HCT116 (cell line): ENCODE results near the gene CDH16. TPM values are rescaled to one million over a fixed set of nuclear protein-coding genes. Genes with fewer than 3 reads are reported as not detected.

Experiments
- ATAC-seq: fragments of 200-7000 bp; cut with Tn5 transposase; 2 replicates; pipeline ENCODE4 v1.9.1; 2020; ENCODE audit warnings: mild to moderate bottlenecking, moderate library complexity
- BruUV-seq: library from RNA; stranded (reverse); fragments of 400-500 nt; replicated peaks from 2 replicates; lab custom pipeline; 2021; lab: Mats Ljungman, UMichigan
- CTCF ChIA-PET: fragments of 300-600 bp; sonication (Branson Sonifier 250); formaldehyde crosslinking; loops from one replicate; lab custom pipeline; 2021; ENCODE audit warnings: antibody characterized with exemption; lab: Charles Lee
- POLR2A ChIA-PET: fragments of 300-600, 350-600 bp; sonication (Branson Sonifier 250); formaldehyde crosslinking; loops from one replicate; lab custom pipeline; 2021; ENCODE audit warnings: antibody characterized with exemption; lab: Charles Lee
- RAD21 ChIA-PET, 2 experiments: fragments of 300-600 bp; sonication (Branson Sonifier 250); formaldehyde crosslinking; loops; one replicate each; lab custom pipeline; 2023; ENCODE audit warnings: low total read pairs in 2 of 2; ENCODE audit not compliant: uncharacterized antibody in 2 of 2, unreplicated experiment in 2 of 2, low non-redundant PET in 1 of 2; lab: Charles Lee
- DNase-seq: peaks from one replicate; pipeline ENCODE4 v3.0.0-alpha.2; 2010; ENCODE audit warnings: low read depth, low spot score
- H2AFZ ChIP-seq: fragments of 200-600 bp; shearing (Covaris generic), sonication (generic); 2 replicates; pipeline ENCODE4 v1.6.1; 2017; ENCODE audit warnings: low read depth, mixed run types, mixed read lengths, antibody characterized with exemption, low read length; ENCODE audit not compliant: poor library complexity, severe bottlenecking
- H3K27ac ChIP-seq: 2 replicates; pipeline ENCODE4 v1.5.1; 2012; ENCODE audit warnings: low read depth, low read length
- H3K27me3 ChIP-seq: fragments of 200-600 bp; sonication (generic); 2 replicates; pipeline ENCODE4 v1.6.1; 2016; ENCODE audit warnings: mixed run types, low read length, mixed read lengths; ENCODE audit not compliant: insufficient read depth
- H3K36me3 ChIP-seq, 2 experiments: fragments of 200-500 bp in 1 of 2; fragments of 200-600 bp in 1 of 2; sonication (Bioruptor generic) in 1 of 2; sonication (generic) in 1 of 2; 2 replicates each; pipeline versions ENCODE4 v1.5.1 to v1.6.1; 2014 to 2016; ENCODE audit warnings: low read length in 2 of 2, inconsistent platforms in 1 of 2, mixed read lengths in 1 of 2, mixed run types in 1 of 2; ENCODE audit not compliant: insufficient read depth in 2 of 2, control insufficient read depth in 1 of 2
- H3K4me1 ChIP-seq, 2 experiments: fragments of 200-600 bp in 1 of 2; sonication (generic) in 1 of 2; 2 replicates each; pipeline versions ENCODE4 v1.5.1 to v1.6.1; 2012 to 2017; ENCODE audit warnings: low read length in 2 of 2, inconsistent platforms in 1 of 2, mild to moderate bottlenecking in 1 of 2, mixed read lengths in 1 of 2, mixed run types in 1 of 2, moderate library complexity in 1 of 2; ENCODE audit not compliant: insufficient read depth in 2 of 2, control insufficient read depth in 1 of 2
- H3K4me2 ChIP-seq: fragments of 200-600 bp; sonication (generic); 2 replicates; pipeline ENCODE4 v1.6.1; 2017; ENCODE audit warnings: mixed run types, low read length, mixed read lengths
- H3K4me3 ChIP-seq, 2 experiments: fragments of 200-600 bp in 1 of 2; sonication (generic) in 1 of 2; replicated peaks in 1 of 2; 2 replicates each; pipeline ENCODE4 v1.5.1; 2011 to 2016; ENCODE audit warnings: low read length in 2 of 2, control low read depth in 1 of 2, low read depth in 1 of 2, mild to moderate bottlenecking in 1 of 2, mixed read lengths in 1 of 2, mixed run types in 1 of 2
- H3K79me2 ChIP-seq: fragments of 200-600 bp; sonication (generic); 2 replicates; pipeline ENCODE4 v1.6.1; 2017; ENCODE audit warnings: mild to moderate bottlenecking, mixed run types, low read length, moderate library complexity, mixed read lengths; ENCODE audit not compliant: insufficient read depth
- H3K9ac ChIP-seq: fragments of 200-600 bp; sonication (generic); 2 replicates; pipeline ENCODE4 v1.6.1; 2016; ENCODE audit warnings: low read length, mixed read lengths
- H3K9me2 ChIP-seq: fragments of 200-600 bp; sonication (generic), shearing (Covaris generic); 2 replicates; pipeline ENCODE4 v1.6.1; 2017; ENCODE audit warnings: mixed run types, mild to moderate bottlenecking, moderate library complexity; ENCODE audit not compliant: insufficient read depth
- H3K9me3 ChIP-seq, 2 experiments: fragments of 200-500 bp in 1 of 2; fragments of 200-600 bp in 1 of 2; sonication (Bioruptor generic) in 1 of 2; sonication (generic) in 1 of 2; 2 replicates each; pipeline ENCODE4 v1.6.1; 2014 to 2017; ENCODE audit warnings: low read length in 2 of 2, mixed read lengths in 2 of 2, inconsistent platforms in 1 of 2, low read depth in 1 of 2, mild to moderate bottlenecking in 1 of 2, mixed run types in 1 of 2, moderate library complexity in 1 of 2; ENCODE audit not compliant: control insufficient read depth in 1 of 2, insufficient read depth in 1 of 2
- H4K20me1 ChIP-seq: fragments of 200-600 bp; sonication (generic), shearing (Covaris generic); 2 replicates; pipeline ENCODE4 v1.6.1; 2017; ENCODE audit warnings: mixed run types, mild to moderate bottlenecking, moderate library complexity; ENCODE audit not compliant: insufficient read depth
- CBX3 ChIP-seq: IDR thresholded peaks from 2 replicates; pipeline ENCODE4 v1.6.1; 2012; ENCODE audit warnings: low read depth
- CEBPB ChIP-seq: IDR thresholded peaks from 2 replicates; pipeline ENCODE4 v1.6.1; 2012; ENCODE audit warnings: low read depth
- CTCF ChIP-seq, 3 experiments: fragments of 200-600 bp in 1 of 3; sonication (generic) in 1 of 3; IDR thresholded peaks in 2 of 3; conservative IDR thresholded peaks in 1 of 3; 2 replicates each; pipeline ENCODE4 v1.5.1; 2012 to 2017; ENCODE audit warnings: low read depth in 2 of 3, low read length in 2 of 3, antibody characterized with exemption in 1 of 3, borderline replicate concordance in 1 of 3, control low read depth in 1 of 3, mild to moderate bottlenecking in 1 of 3, mixed read lengths in 1 of 3, mixed run types in 1 of 3, moderate library complexity in 1 of 3; ENCODE audit not compliant: insufficient read depth in 1 of 3
- EGR1 ChIP-seq: IDR thresholded peaks from 2 replicates; pipeline ENCODE4 v1.6.1; 2012; ENCODE audit warnings: low read depth
- EZH2phosphoT487 ChIP-seq: fragments of 200-600 bp; IDR thresholded peaks from 2 replicates; pipeline ENCODE4 v1.6.1; 2018; ENCODE audit warnings: antibody characterized with exemption, borderline replicate concordance
- MAX ChIP-seq: IDR thresholded peaks from 2 replicates; pipeline ENCODE4 v1.6.1; 2012
- REST ChIP-seq: IDR thresholded peaks from 2 replicates; pipeline ENCODE4 v1.6.1; 2012; ENCODE audit warnings: low read depth
- SRF ChIP-seq: IDR thresholded peaks from 2 replicates; pipeline ENCODE4 v1.6.1; 2012; ENCODE audit warnings: low read depth
- ZBTB33 ChIP-seq: IDR thresholded peaks from 2 replicates; pipeline ENCODE4 v1.6.1; 2011; ENCODE audit warnings: mild to moderate bottlenecking, low read length, moderate library complexity; ENCODE audit not compliant: insufficient replicate concordance; ENCODE audit errors: extremely low read depth
- ZNF274 ChIP-seq: fragments of 200-500 bp; sonication (Bioruptor generic); IDR thresholded peaks from 2 replicates; pipeline ENCODE4 v1.6.1; 2014; ENCODE audit warnings: mild to moderate bottlenecking, low read depth, low read length, inconsistent platforms
- intact Hi-C: fragments of 100-400 bp; cut with micrococcal nuclease; formaldehyde crosslinking; loops from 2 replicates; pipeline ENCODE4 v1.10.0; 2022
- total RNA-seq: library from RNA; stranded (reverse); gene quantifications from one replicate; pipeline ENCODE4 v1.2.1, GENCODE V29; 2021; ENCODE audit not compliant: unreplicated experiment

The CDH16 gene
- total RNA-seq, 1 experiment from 2014 or later = not detected

- H3K36me3 ChIP-seq = no peaks in the 10 kb centered on the region
- H3K27me3 ChIP-seq = no peaks in the 10 kb centered on the region
- H3K4me1 ChIP-seq = peaks cover 14 to 26% of the 10 kb centered on the region in 2 experiments
- no peaks in the 10 kb centered on the region for H4K20me1 ChIP-seq
- H3K79me2 ChIP-seq = no peaks in the 10 kb centered on the region
- H3K9me3 ChIP-seq = no peaks in the 10 kb centered on the region
- ChIA-PET RAD21 (no interaction called here), POLR2A (no interaction called here), CTCF (no interaction called here)
- no peak overlapping the region for H3K4me2 ChIP-seq
- no peak overlapping the region for H3K4me3 ChIP-seq
- no peaks in the 10 kb centered on the region for H3K9me2 ChIP-seq
- H3K27ac ChIP-seq = no peak overlapping the region
- ATAC-seq (no peak), DNase-seq (no peak)
- intact Hi-C loops = no loop called here
- TF ChIP-seq MAX (no peak), SRF (no peak), CEBPB (no peak), REST (no peak), EZH2phosphoT487 (no peak)
- no TSS peak for BruUV-seq
- no peak overlapping the region for H3K9ac ChIP-seq
- H2AFZ ChIP-seq = no peak overlapping the region
Measured at GRCh38 chr16:66964049-66964448, 45.4 kb upstream of the CDH16 start.

- Histone ChIP-seq H3K9ac (no peak overlapping the region), H3K4me1 (peaks cover 6 to 17% of the 10 kb centered on the region in 2 experiments), H3K4me2 (peak overlapping the region; percentile 94), H3K9me3 (no peaks in the 10 kb centered on the region), H3K27ac (no peak overlapping the region), H3K27me3 (no peaks in the 10 kb centered on the region), H3K36me3 (no peaks in the 10 kb centered on the region), H4K20me1 (no peaks in the 10 kb centered on the region), H3K9me2 (no peaks in the 10 kb centered on the region), H3K79me2 (no peaks in the 10 kb centered on the region), H2AFZ (no peak overlapping the region), H3K4me3 (peak overlapping the region; percentile 56 to 65; a peak in 3 of 4 replicates)
- POLR2A ChIA-PET = no interaction called here
- no peak for ATAC-seq
- intact Hi-C loops = no loop called here
- RAD21 ChIA-PET = no interaction called here
- DNase-seq = no peak
- CTCF ChIA-PET = interaction anchor here (1.6 to 2.6 kb wide), 3 partner anchors 52 to 198 kb away, joined by 5 to 8 read pairs (median 6); partner anchors contain the start of genes FBXL8 and TRADD
- TF ChIP-seq CBX3 (no peak), EZH2phosphoT487 (no peak), ZBTB33 (no peak), ZNF274 (no peak), CTCF (IDR thresholded peaks at IDR 0.05 in 2 of 3, conservative IDR thresholded peaks at IDR 0.05 in 1 of 3; ENCODE audit: borderline replicate concordance in 1 of 3, insufficient read depth in 1 of 3, low read depth in 2 of 3, low read length in 2 of 3) (no peak), EGR1 (no peak)
- BruUV-seq = no TSS peak
Measured at GRCh38 chr16:66961914-66962313, 43.2 kb upstream of the CDH16 start.
